NOMO-1 treated with DMSO at 0.1 percent for 48 hours (cell line): Measurements from ENCODE around the gene MARCHF3.

Experiments used
- DNase-seq: peaks from one replicate; lab custom pipeline; 2025; ENCODE audit not compliant: unreplicated experiment; lab: John Stamatoyannopoulos, UW

Gene MARCHF3

GRCh38 chr5:126884269-126884819 lies 146.0 kb downstream of the MARCHF3 start:
- no peak for DNase-seq

GRCh38 chr5:126883564-126884245 lies 146.7 kb downstream of the MARCHF3 start:
- DNase-seq = no peak

- no peak for DNase-seq
Observed at GRCh38 chr5:126881821-126882600, 148.3 kb downstream of the MARCHF3 start.

GRCh38 chr5:126878634-126879033 lies 151.7 kb downstream of the MARCHF3 start:
- DNase-seq = no peak

GRCh38 chr5:126878085-126878484 lies 152.3 kb downstream of the MARCHF3 start:
- no peak for DNase-seq

GRCh38 chr5:126877602-126878001 lies 152.8 kb downstream of the MARCHF3 start:
- no peak for DNase-seq

- DNase-seq = no peak
Observed at GRCh38 chr5:126875303-126875785, 155.0 kb downstream of the MARCHF3 start.

- DNase-seq = no peak
Observed at GRCh38 chr5:126872561-126873354, 157.6 kb downstream of the MARCHF3 start.

GRCh38 chr5:126871441-126871840 lies 158.9 kb downstream of the MARCHF3 start:
- peak; percentile 51 for DNase-seq

GRCh38 chr5:126869005-126869451 lies 161.3 kb downstream of the MARCHF3 start:
- no peak for DNase-seq

GRCh38 chr5:126868338-126869004 lies 161.9 kb downstream of the MARCHF3 start:
- DNase-seq = no peak

GRCh38 chr5:126866851-126867636 lies 163.3 kb downstream of the MARCHF3 start:
- no peak for DNase-seq

- no peak for DNase-seq
Observed at GRCh38 chr5:126865299-126865698, 165.1 kb downstream of the MARCHF3 start.

- DNase-seq = no peak
Observed at GRCh38 chr5:126864042-126864688, 166.2 kb downstream of the MARCHF3 start.

GRCh38 chr5:126863402-126863801 lies 167.0 kb downstream of the MARCHF3 start:
- DNase-seq = no peak

GRCh38 chr5:126858441-126858840 lies 171.9 kb downstream of the MARCHF3 start:
- DNase-seq = no peak

GRCh38 chr5:126857472-126858410 lies 172.6 kb downstream of the MARCHF3 start:
- no peak for DNase-seq

- no peak for DNase-seq
Observed at GRCh38 chr5:126855266-126855665, 175.1 kb downstream of the MARCHF3 start.
